ENCODE measurements around the gene FGF14.

GRCh38 chr13:101780211-101780610 lies 621.6 kb downstream of the FGF14 start:
- no peak for TF ChIP-seq ELF1 (IDR thresholded peaks at IDR 0.05)
- no peak for TF ChIP-seq USF1 (IDR thresholded peaks at IDR 0.05; ENCODE audit: borderline replicate concordance, low read depth)
- TF ChIP-seq CTCF (IDR thresholded peaks at IDR 0.05): no peak
- TF ChIP-seq TAF1 (IDR thresholded peaks at IDR 0.05; ENCODE audit: borderline replicate concordance, low read depth, low read length): no peak
- TF ChIP-seq NFIC (IDR thresholded peaks at IDR 0.05; ENCODE audit: borderline replicate concordance): no peak
- TF ChIP-seq MEF2A (IDR thresholded peaks at IDR 0.05; ENCODE audit: borderline replicate concordance, low read depth): no peak
- no peak for TF ChIP-seq EZH2phosphoT487 (IDR thresholded peaks at IDR 0.05; ENCODE audit: borderline replicate concordance, low read depth)
- no peak for TF ChIP-seq GABPA (IDR thresholded peaks at IDR 0.05; ENCODE audit: low read depth)
- TF ChIP-seq POLR2AphosphoS5 (IDR thresholded peaks at IDR 0.05; ENCODE audit: low read depth, low read length): no peak

Data from SK-N-SH (cell line).